ENCODE data around the gene D2HGDH. TPM values are rescaled to one million over a fixed set of nuclear protein-coding genes. Genes with fewer than 3 reads are reported as not detected.

D2HGDH gene
- total RNA-seq, 2 experiments from 2014 or later: 23.2 to 68.1 TPM

DNA sequence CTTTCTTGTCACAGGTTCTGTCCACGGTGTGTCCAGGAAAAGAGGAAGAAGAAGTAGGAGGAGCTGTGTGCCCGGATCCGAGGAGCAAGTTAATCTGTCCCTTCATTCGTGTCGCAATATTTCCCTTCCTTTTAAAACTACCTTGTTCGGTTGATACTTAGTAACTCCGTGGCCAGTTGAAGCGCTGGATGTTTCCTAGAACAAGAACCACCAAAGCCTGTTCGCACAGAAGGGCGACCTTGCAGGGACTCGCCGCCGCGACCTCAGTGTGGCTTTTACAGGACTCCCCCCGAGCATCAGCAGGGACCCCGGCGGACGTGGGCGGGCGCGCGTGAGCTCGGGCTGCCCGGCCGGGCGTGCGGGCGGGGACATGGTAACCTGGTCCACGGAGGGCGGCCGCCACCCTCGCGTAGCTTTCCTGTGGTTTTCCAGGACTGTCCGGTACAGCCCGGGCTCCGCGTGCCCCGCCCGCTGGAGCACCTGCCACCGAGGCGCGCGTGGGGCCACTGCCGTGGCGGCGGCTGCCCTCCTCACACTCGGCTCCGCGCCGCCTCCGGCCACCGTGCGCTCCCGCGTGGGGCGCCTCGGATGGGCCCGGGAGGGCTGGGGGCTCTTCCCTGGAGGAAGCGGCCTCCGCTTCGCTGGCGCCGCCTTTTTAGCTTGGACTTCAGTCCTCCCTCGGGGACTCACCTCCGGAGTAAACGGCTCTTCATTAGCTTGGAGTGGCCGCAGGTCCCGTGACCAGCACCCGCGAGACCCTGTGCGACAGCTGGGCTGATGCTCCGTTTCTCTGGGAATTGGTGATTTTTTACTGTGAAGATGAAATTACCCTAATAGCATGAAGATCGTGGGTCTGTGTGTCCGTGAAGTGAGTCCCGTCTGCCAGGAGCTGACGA is 9.2 kb upstream of the D2HGDH start:
- no peak for DNase-seq (ENCODE audit: low spot score)
- POLR2A ChIA-PET: no interaction called here
- Histone ChIP-seq H4K20me1 (ENCODE audit: insufficient read depth, low read length) (no peaks in the 10 kb centered on the region), H3K36me3 (ENCODE audit: insufficient read depth, low read length) (peaks cover 46% of the 10 kb centered on the region), H3K4me1 (ENCODE audit: insufficient read depth, low read length, poor library complexity, severe bottlenecking) (no peaks in the 10 kb centered on the region), H3K9me3 (ENCODE audit: low read length) (peaks cover 11% of the 10 kb centered on the region; the same call in 1 of the 2 replicates), H3K27ac (ENCODE audit: low read depth, low read length, poor library complexity, severe bottlenecking) (no peak overlapping the region), H3K9me2 (ENCODE audit: insufficient read depth, low read length) (no peaks in the 10 kb centered on the region), H2AFZ (ENCODE audit: low read length) (no peak overlapping the region), H3K4me3 (ENCODE audit: low read depth, low read length, poor library complexity, severe bottlenecking) (no peak overlapping the region), H3K4me2 (ENCODE audit: low read length) (no peak overlapping the region), H3K79me2 (ENCODE audit: insufficient read depth, low read depth, low read length) (no peaks in the 10 kb centered on the region)
- TF ChIP-seq, protein P1, sequence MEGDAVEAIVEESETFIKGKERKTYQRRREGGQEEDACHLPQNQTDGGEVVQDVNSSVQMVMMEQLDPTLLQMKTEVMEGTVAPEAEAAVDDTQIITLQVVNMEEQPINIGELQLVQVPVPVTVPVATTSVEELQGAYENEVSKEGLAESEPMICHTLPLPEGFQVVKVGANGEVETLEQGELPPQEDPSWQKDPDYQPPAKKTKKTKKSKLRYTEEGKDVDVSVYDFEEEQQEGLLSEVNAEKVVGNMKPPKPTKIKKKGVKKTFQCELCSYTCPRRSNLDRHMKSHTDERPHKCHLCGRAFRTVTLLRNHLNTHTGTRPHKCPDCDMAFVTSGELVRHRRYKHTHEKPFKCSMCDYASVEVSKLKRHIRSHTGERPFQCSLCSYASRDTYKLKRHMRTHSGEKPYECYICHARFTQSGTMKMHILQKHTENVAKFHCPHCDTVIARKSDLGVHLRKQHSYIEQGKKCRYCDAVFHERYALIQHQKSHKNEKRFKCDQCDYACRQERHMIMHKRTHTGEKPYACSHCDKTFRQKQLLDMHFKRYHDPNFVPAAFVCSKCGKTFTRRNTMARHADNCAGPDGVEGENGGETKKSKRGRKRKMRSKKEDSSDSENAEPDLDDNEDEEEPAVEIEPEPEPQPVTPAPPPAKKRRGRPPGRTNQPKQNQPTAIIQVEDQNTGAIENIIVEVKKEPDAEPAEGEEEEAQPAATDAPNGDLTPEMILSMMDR (conservative IDR thresholded peaks at IDR 0.05; ENCODE audit: low read length): no peak
- CTCF ChIA-PET (ENCODE audit: unreplicated experiment): interaction anchor here (0.5 kb wide), 1 partner anchor 150 kb away, joined by 3 read pairs; no protein-coding TSS in a partner anchor
- BruUV-seq (replicated peaks): no TSS peak
- intact Hi-C loops (cut with micrococcal nuclease; ENCODE audit: unreplicated experiment): no loop called here

DNA sequence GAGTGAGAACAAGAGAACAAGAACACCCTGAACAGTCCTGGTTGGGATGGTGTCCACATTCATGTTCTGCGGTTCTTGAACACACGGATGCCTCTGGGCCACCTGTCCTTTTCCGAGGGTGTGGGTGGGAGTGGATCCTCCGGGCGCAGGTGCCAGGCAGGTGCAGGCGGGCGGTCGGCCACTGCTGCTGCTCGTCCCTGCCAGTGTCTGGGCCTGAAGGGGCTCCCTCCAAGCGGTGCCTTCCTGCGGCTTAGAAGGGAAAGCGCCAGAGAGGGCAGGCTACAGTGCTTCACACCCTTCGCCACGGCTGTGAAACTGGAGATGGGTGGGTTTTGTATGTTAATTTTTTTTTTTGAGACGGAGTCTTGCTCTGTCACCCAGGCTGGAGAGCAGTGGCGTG is 8.0 kb upstream of the D2HGDH start:
- no peaks in the 10 kb centered on the region for H3K4me1 ChIP-seq (ENCODE audit: insufficient read depth, low read length, poor library complexity, severe bottlenecking)
- H3K79me2 ChIP-seq (ENCODE audit: insufficient read depth, low read depth, low read length): no peaks in the 10 kb centered on the region
- TF ChIP-seq, protein P1 (conservative IDR thresholded peaks at IDR 0.05; ENCODE audit: low read length): no peak
- no peak for TF ChIP-seq EZH2phosphoT487 (IDR thresholded peaks at IDR 0.05; ENCODE audit: borderline replicate concordance, low read depth, low read length)
- no peaks in the 10 kb centered on the region for H3K9me2 ChIP-seq (ENCODE audit: insufficient read depth, low read length)
- no peak overlapping the region for H2AFZ ChIP-seq (ENCODE audit: low read length)
- H3K9me3 ChIP-seq (ENCODE audit: low read length): peaks cover 11% of the 10 kb centered on the region; the same call in 1 of the 2 replicates
- H3K27ac ChIP-seq (ENCODE audit: low read depth, low read length, poor library complexity, severe bottlenecking): no peak overlapping the region
- no peaks in the 10 kb centered on the region for H4K20me1 ChIP-seq (ENCODE audit: insufficient read depth, low read length)
- H3K4me2 ChIP-seq (ENCODE audit: low read length): no peak overlapping the region
- no TSS peak for BruUV-seq (replicated peaks)
- peaks cover 34% of the 10 kb centered on the region for H3K36me3 ChIP-seq (ENCODE audit: insufficient read depth, low read length)
- CTCF ChIA-PET (ENCODE audit: unreplicated experiment): no interaction called here
- no peak overlapping the region for H3K4me3 ChIP-seq (ENCODE audit: low read depth, low read length, poor library complexity, severe bottlenecking)
- DNase-seq (ENCODE audit: low spot score): no peak
- POLR2A ChIA-PET: no interaction called here
- intact Hi-C loops (cut with micrococcal nuclease; ENCODE audit: unreplicated experiment): no loop called here

DNA sequence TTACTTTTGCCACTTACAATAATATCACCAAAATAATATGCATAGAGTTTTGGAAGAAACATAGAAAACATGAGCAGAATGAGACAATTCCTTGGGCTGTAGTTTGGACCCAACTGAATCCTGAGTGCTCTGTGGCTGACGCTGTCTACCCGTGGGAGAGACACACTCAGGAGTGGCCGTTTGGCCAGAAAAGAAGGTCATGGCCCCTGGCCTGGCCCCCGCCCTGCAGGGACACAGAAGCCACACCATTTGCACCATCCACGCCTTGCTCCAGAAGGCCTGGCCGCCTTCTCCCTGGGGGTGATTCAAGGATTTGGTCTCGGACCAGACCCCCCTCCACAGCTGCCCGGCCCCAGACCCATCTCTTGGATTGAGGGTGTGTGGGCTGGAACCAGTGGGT is 6.4 kb upstream of the D2HGDH start:
- ChIA-PET CTCF (ENCODE audit: unreplicated experiment) (no interaction called here), POLR2A (no interaction called here)
- Histone ChIP-seq H2AFZ (ENCODE audit: low read length) (no peak overlapping the region), H3K36me3 (ENCODE audit: insufficient read depth, low read length) (peaks cover 19% of the 10 kb centered on the region), H4K20me1 (ENCODE audit: insufficient read depth, low read length) (no peaks in the 10 kb centered on the region), H3K9me3 (ENCODE audit: low read length) (0 out of 2 replicates have a peak, but pooled peaks cover 3% of the 10 kb centered on the region), H3K4me1 (ENCODE audit: insufficient read depth, low read length, poor library complexity, severe bottlenecking) (peaks cover 8% of the 10 kb centered on the region), H3K79me2 (ENCODE audit: insufficient read depth, low read depth, low read length) (no peaks in the 10 kb centered on the region), H3K4me3 (ENCODE audit: low read depth, low read length, poor library complexity, severe bottlenecking) (no peak overlapping the region), H3K9me2 (ENCODE audit: insufficient read depth, low read length) (no peaks in the 10 kb centered on the region), H3K27ac (ENCODE audit: low read depth, low read length, poor library complexity, severe bottlenecking) (no peak overlapping the region), H3K4me2 (ENCODE audit: low read length) (no peak overlapping the region)
- no peak for DNase-seq (ENCODE audit: low spot score)
- TF ChIP-seq, protein P1 (conservative IDR thresholded peaks at IDR 0.05; ENCODE audit: low read length): no peak
- TF ChIP-seq EZH2phosphoT487 (IDR thresholded peaks at IDR 0.05; ENCODE audit: borderline replicate concordance, low read depth, low read length): no peak
- intact Hi-C loops (cut with micrococcal nuclease; ENCODE audit: unreplicated experiment): no loop called here
- BruUV-seq (replicated peaks): no TSS peak

Data from OCI-LY7 (cell line).